Osteoblast (primary cell): ENCODE measurements around the gene SORCS3. TPM values are rescaled to one million over a fixed set of nuclear protein-coding genes. Genes with fewer than 3 reads are reported as not detected.

Experiments
- DNase-seq: peaks from one replicate; pipeline ENCODE4 v3.0.0; 2011; ENCODE audit warnings: low spot score, mixed read lengths; ENCODE audit not compliant: insufficient read length; ENCODE audit errors: missing footprints
- H2AFZ ChIP-seq: 2 replicates; pipeline ENCODE4 v1.6.0; 2011; ENCODE audit warnings: mild to moderate bottlenecking, low read length
- H3K27ac ChIP-seq: 2 replicates; pipeline ENCODE4 v1.5.1; 2011; ENCODE audit warnings: mild to moderate bottlenecking, low read depth, low read length, moderate library complexity
- H3K27me3 ChIP-seq: 2 replicates; pipeline ENCODE4 v1.6.0; 2012; ENCODE audit warnings: mild to moderate bottlenecking, control low read depth, inconsistent platforms, low read length, moderate library complexity; ENCODE audit not compliant: insufficient read depth
- H3K36me3 ChIP-seq: 2 replicates; pipeline ENCODE4 v1.5.1; 2011; ENCODE audit warnings: mild to moderate bottlenecking, low read length, control low read depth, moderate library complexity; ENCODE audit not compliant: insufficient read depth
- H3K4me1 ChIP-seq: 2 replicates; pipeline ENCODE4 v1.5.1; 2011; ENCODE audit warnings: mild to moderate bottlenecking, low read length, control low read depth, moderate library complexity; ENCODE audit not compliant: insufficient read depth
- H3K4me2 ChIP-seq: 2 replicates; pipeline ENCODE4 v1.6.0; 2011; ENCODE audit warnings: mild to moderate bottlenecking, low read length; ENCODE audit not compliant: insufficient read depth
- H3K4me3 ChIP-seq: fragments of 200-600 bp; sonication (generic); 3 replicates; pipeline ENCODE4 v1.5.1; 2012; ENCODE audit warnings: mild to moderate bottlenecking, low read length, inconsistent platforms; ENCODE audit not compliant: insufficient read depth
- H3K79me2 ChIP-seq: 2 replicates; pipeline ENCODE4 v1.6.0; 2012; ENCODE audit warnings: mild to moderate bottlenecking, low read length, control low read depth, inconsistent platforms; ENCODE audit not compliant: insufficient read depth
- H3K9me3 ChIP-seq: 2 replicates; pipeline ENCODE4 v1.5.1; 2011; ENCODE audit warnings: low read depth, low read length, control low read depth
- H4K20me1 ChIP-seq: 2 replicates; pipeline ENCODE4 v1.6.0; 2012; ENCODE audit warnings: mild to moderate bottlenecking, low read length, control low read depth; ENCODE audit not compliant: insufficient read depth
- CTCF ChIP-seq: IDR thresholded peaks from 2 replicates; pipeline ENCODE4 v1.5.1; 2011; ENCODE audit warnings: mild to moderate bottlenecking, low read depth, low read length, moderate library complexity; ENCODE audit errors: extremely low read depth
- total RNA-seq: library from RNA; depleted of rRNA; stranded (reverse); fragments of >200 nt; gene quantifications from 2 replicates; pipeline ENCODE4 v1.2.3, GENCODE V29; 2012

SORCS3 gene
- total RNA-seq, 1 donor, result not detected

- Histone ChIP-seq H3K36me3 (no peaks in the 10 kb centered on the region), H3K27ac (no peak overlapping the region)
- DNase-seq, result no peak
These were observed 203.0 kb downstream of the SORCS3 start for GRCh38 chr10:104844073-104844472.

GRCh38 chr10:104850023-104850422 lies 208.9 kb downstream of the SORCS3 start:
- H3K27ac ChIP-seq, result no peak overlapping the region
- peaks cover 2% of the 10 kb centered on the region for H3K9me3 ChIP-seq
- no peaks in the 10 kb centered on the region for H3K4me1 ChIP-seq
- TF ChIP-seq CTCF, result no peak
- H3K4me2 ChIP-seq, result no peak overlapping the region
- H3K79me2 ChIP-seq, result no peaks in the 10 kb centered on the region
- no peaks in the 10 kb centered on the region for H3K36me3 ChIP-seq
- H4K20me1 ChIP-seq, result no peaks in the 10 kb centered on the region
- H3K27me3 ChIP-seq, result no peaks in the 10 kb centered on the region
- H2AFZ ChIP-seq, result no peak overlapping the region
- DNase-seq, result no peak
- no peak overlapping the region for H3K4me3 ChIP-seq

More at GRCh38 chr10:104844073-104844472, 203.0 kb downstream of the SORCS3 start:
- H3K27me3 ChIP-seq, result no peaks in the 10 kb centered on the region
- H3K4me1 ChIP-seq, result no peaks in the 10 kb centered on the region
- no peaks in the 10 kb centered on the region for H3K79me2 ChIP-seq
- no peak overlapping the region for H3K4me2 ChIP-seq
- H3K4me3 ChIP-seq, result no peak overlapping the region
- no peaks in the 10 kb centered on the region for H3K9me3 ChIP-seq
- no peak overlapping the region for H2AFZ ChIP-seq
- no peak for TF ChIP-seq CTCF
- H4K20me1 ChIP-seq, result no peaks in the 10 kb centered on the region

GRCh38 chr10:104867966-104868598 lies 227.0 kb downstream of the SORCS3 start:
- no peaks in the 10 kb centered on the region for H3K79me2 ChIP-seq
- no peak overlapping the region for H3K27ac ChIP-seq
- no peak overlapping the region for H3K4me3 ChIP-seq
- DNase-seq, result no peak
- H3K4me1 ChIP-seq, result no peaks in the 10 kb centered on the region
- H3K36me3 ChIP-seq, result no peaks in the 10 kb centered on the region
- H3K9me3 ChIP-seq, result peaks cover 4% of the 10 kb centered on the region
- no peaks in the 10 kb centered on the region for H3K27me3 ChIP-seq
- no peaks in the 10 kb centered on the region for H4K20me1 ChIP-seq
- no peak for TF ChIP-seq CTCF
- H2AFZ ChIP-seq, result no peak overlapping the region
- no peak overlapping the region for H3K4me2 ChIP-seq

GRCh38 chr10:104872691-104873090 lies 231.6 kb downstream of the SORCS3 start:
- Histone ChIP-seq H2AFZ (no peak overlapping the region), H3K9me3 (no peaks in the 10 kb centered on the region)

More at GRCh38 chr10:104872691-104873090, 231.6 kb downstream of the SORCS3 start:
- Histone ChIP-seq H3K4me1 (no peaks in the 10 kb centered on the region), H3K36me3 (no peaks in the 10 kb centered on the region), H4K20me1 (no peaks in the 10 kb centered on the region), H3K27me3 (no peaks in the 10 kb centered on the region), H3K27ac (no peak overlapping the region), H3K4me3 (no peak overlapping the region), H3K79me2 (no peaks in the 10 kb centered on the region), H3K4me2 (no peak overlapping the region)
- DNase-seq, result no peak
- no peak for TF ChIP-seq CTCF
